H1 (cell line): ENCODE data around the gene TSEN54. TPM values are rescaled to one million over a fixed set of nuclear protein-coding genes. Genes with fewer than 3 reads are reported as not detected.

ENCODE experiments used
- NANOG ChIP-seq: IDR thresholded peaks from 2 replicates; pipeline ENCODE4 v1.6.1; 2011; ENCODE audit warnings: low read length, low read depth, mild to moderate bottlenecking, inconsistent platforms; ENCODE audit not compliant: insufficient read depth, poor library complexity, severe bottlenecking
- USF2 ChIP-seq: IDR thresholded peaks from 2 replicates; pipeline ENCODE4 v1.6.1; 2011; ENCODE audit warnings: low read length, improper control_type of control experiment
- polyA plus RNA-seq, 7 experiments: library from polyadenylated mRNA; depleted of rRNA in 3 of 7; stranded (reverse) in 5 of 7; unstranded in 2 of 7; fragments of >200 nt in 5 of 7; fragments of 200-250 nt in 2 of 7; gene quantifications; 1 replicate in 5 of 7; 2 replicates in 1 of 7; 4 replicates in 1 of 7; pipeline versions ENCODE4 v1.2.1 to v1.2.3, GENCODE V29; 2011 to 2013; ENCODE audit warnings: missing spikeins in 2 of 7, mixed read lengths in 2 of 7
- total RNA-seq: library from RNA; stranded (reverse); fragmentation: NEBNext Ultra II Directional; extraction: Animal tissue kit (Norgen Biotek cat#: 25700); gene quantifications from 2 replicates; pipeline ENCODE4 v1.2.1, GENCODE V29; 2021

TSEN54 gene
- total and polyA plus RNA-seq, 2 of the 8 experiments (the other 6 are each of a cell fraction or from before 2014, with no cell fraction given) = 43.6 to 60.3 TPM

- TF ChIP-seq NANOG = no peak
- no peak for TF ChIP-seq USF2
Observed at GRCh38 chr17:75516255-75516618, at the start of gene TSEN54 (continued).
